Stimulated activated CD4-positive, alpha-beta T cell treated with anti-CD3 and anti-CD28 coated beads, Interleukin-12 subunit alpha, Interleukin-12 subunit beta, amount 100 ng/mL, for 24 hours (primary cell): ENCODE data around the gene OGN.

ENCODE experiments used
- DNase-seq, 2 experiments: peaks; one replicate each; pipeline ENCODE4 v3.0.0-alpha.2; 2020; ENCODE audit warnings: low read depth in 2 of 2

OGN gene

DNA sequence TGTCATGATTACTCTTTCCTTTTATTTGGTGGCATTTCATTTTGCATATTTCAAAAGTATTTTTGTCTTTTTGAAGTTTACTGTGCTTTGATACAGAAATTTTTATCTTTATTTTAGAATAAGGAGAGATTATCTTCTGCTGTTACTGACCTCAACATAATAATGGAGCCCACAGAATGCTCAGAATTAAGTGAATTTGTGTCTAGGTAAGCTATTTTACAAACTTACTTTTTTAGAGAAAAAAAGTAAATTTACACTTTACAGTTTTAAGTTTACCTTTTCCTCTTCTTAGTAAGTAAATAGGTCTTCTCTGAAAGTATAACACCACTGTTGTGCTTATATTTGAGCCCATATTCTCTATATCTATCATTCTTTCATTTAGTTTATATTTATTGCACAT, 58.8 kb downstream of the OGN start:
- DNase-seq, result no peak

DNA sequence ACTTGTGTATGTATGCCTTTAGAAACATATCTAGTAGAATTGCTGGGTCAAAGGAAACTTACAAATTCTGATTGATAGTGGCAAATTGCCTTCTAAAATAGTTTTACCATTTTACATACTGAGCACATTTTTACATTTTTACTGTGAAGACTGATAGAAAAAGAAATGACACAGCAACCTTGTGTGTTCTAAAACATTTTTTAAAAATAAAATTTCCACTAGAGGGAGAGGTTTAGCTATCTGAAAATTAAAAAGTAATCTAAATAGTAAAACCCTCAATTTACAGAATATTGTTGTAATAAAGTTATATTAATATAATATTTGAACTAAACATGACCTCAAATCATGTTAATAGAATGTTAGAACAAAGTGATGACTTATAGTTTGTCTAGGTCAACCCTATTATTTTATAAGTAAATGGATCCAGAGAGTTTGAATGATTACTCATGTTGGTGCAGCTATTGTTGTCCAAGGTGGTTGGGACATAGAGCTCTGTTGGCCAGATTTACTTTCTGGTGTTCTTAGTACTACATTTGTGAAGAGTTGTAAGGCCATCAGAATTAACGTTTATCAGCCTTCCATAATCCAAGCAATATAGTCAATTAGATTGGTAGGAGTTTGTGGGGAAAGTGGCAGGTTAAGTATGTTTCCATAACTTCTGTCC, 61.4 kb downstream of the OGN start:
- DNase-seq, result no peak

DNA sequence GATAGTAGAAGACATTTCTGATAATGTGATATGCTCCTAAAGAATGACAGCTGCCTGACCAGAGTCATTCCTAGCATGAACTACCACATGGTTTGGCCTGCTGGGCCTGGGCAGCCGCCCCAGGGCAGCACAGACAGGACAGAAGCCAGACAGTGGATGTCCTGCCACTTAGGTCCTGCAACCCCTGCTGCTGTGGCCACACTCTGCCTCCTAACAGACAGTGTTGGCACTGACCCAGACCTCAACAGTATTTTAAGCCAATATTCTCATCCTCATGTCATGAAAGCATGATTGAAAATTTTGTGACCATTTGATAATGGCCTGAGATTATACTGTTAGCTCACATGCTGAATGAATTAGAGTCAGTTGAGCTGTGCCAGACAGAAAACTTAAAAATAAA, 62.8 kb downstream of the OGN start:
- no peak for DNase-seq

GRCh38 chr9:92333282-92333634, 71.1 kb downstream of the OGN start:
- no peak for DNase-seq
